ENCODE results near the gene ZNF574. TPM values are rescaled to one million over a fixed set of nuclear protein-coding genes. Genes with fewer than 3 reads are reported as not detected.
A peak's percentile ranks its signal among the peaks of the same experiment; 100 is the strongest.

The ZNF574 gene
- total RNA-seq, 2 donors from 2014 or later: 11.5 to 12.2 TPM

DNA sequence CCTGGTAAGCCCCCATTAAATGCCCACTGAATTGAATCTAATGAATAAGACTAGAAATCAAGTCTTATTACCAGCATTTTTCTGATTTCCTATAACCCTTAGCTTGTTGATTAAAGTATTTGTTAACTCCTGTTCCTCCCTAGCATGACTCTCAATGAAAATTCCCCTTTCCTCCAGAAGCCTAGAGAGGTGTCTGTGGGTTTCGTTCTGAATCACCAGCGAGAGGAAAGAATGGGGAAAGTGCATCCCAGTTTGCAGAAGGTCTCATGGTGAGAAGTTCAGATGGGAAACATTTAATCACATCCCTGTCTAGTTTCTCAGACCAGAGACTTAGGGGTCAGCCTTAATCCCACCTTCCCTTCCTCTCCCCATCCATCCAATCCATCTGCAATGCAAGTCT is 29.4 kb downstream of the ZNF574 start:
- Mint-ChIP-seq H3K9me3 (no peaks in the 10 kb centered on the region), H3K27ac (peak overlapping the region; percentile 71), H3K36me3 (ENCODE audit: insufficient read depth in 2 of 2) (peaks cover 5% of the 10 kb centered on the region in 2 donors), H3K4me3 (no peak overlapping the region), H3K27me3 (ENCODE audit: low read depth) (no peaks in the 10 kb centered on the region), H3K4me1 (ENCODE audit: low read depth) (peaks cover 26% of the 10 kb centered on the region)
- ATAC-seq (replicated peaks in 1 of 2) (no peak), DNase-seq (no peak)

DNA sequence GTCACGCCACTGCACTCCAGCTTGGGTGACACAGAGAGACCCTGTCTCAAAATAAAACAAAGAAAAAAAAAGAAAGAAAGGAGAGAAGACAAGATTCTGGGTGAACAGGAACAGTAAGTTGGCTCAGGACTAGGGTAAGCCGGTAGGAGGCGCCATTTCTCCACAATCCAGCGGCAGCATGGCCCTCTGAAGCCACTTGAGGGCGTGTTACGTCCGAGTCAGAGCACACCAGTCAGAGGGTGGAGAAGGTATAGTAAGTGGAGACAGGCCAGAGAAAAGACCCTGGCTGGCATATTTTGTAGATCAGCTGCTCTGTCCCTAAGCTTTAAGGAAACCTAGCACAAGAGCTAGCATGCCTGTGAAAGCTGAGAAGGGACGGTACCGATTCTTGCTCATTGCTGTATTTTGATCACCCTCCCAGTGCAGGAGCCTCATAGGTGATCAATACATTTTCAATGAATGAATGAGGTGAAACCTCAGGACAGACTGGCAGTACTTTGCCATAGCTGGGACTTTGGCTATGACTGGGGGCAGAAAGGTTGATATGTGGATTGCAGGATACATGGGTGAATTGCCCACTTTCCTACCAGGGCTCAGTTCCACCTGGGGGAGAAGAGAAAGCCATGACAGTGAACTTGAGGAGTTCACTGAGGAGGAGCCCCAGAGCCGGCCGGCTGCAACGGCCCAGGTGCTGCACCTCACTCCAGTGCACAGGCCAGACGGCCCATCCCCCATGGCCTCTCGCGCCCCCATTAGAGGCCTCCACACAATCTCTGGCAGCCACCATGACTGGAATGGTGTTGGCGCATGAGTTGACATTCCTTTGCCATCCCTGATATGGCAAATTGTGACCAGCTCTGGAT is 32.8 kb downstream of the ZNF574 start:
- H3K9me3 Mint-ChIP-seq: no peaks in the 10 kb centered on the region
- H3K27ac Mint-ChIP-seq: no peak overlapping the region
- peaks cover 6 to 16% of the 10 kb centered on the region in 2 donors for H3K36me3 Mint-ChIP-seq (ENCODE audit: insufficient read depth in 2 of 2)
- DNase-seq (peak; percentile 88 to 90), ATAC-seq (replicated peaks in 1 of 2) (peak; percentile 91 to 93)
- no peak overlapping the region for H3K4me3 Mint-ChIP-seq
- H3K4me1 Mint-ChIP-seq (ENCODE audit: low read depth): peaks cover 55% of the 10 kb centered on the region
- no peaks in the 10 kb centered on the region for H3K27me3 Mint-ChIP-seq (ENCODE audit: low read depth)

DNA sequence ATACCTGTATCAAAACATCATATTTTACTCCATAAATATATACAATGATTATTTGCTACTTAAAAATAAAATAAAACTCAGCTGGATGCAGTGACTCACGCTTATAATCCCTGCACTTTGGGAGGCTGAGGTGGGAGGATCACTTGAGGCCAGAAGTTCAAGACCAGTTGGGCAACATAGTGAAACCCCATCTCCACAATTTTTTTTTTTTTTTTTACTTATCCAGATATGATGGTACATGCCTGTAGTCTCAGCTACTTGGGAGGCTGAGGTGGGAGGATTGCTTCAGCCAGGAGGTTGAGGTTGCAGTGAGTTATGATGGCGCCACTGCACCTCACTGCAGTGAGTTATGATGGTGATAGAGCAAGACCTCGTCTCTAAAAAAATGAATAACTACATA is 33.9 kb downstream of the ZNF574 start:
- Mint-ChIP-seq H3K9me3 (no peaks in the 10 kb centered on the region), H3K27me3 (ENCODE audit: low read depth) (no peaks in the 10 kb centered on the region), H3K36me3 (ENCODE audit: insufficient read depth in 2 of 2) (peaks cover 4 to 18% of the 10 kb centered on the region in 2 donors), H3K4me1 (ENCODE audit: low read depth) (peaks cover 59% of the 10 kb centered on the region), H3K27ac (no peak overlapping the region), H3K4me3 (no peak overlapping the region)
- DNase-seq (no peak), ATAC-seq (replicated peaks in 1 of 2) (no peak)

DNA sequence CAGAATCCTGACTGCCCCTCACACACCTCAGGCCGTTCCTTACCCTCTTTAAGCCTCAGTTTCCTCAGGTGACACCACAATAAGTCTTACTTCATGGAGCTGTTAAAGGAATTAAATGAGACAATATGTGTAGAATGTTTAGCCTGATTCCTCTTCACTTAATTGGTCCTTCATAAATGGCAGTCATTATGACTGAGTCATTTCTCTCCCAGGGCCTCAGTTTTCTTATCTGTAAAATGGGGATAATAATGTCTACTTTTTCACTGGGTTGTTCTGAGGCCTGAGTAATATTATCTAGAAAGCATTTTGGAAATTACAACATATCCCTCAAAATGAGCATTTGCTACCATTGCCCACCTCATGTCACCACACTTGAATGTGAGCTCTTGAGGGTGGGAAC is 34.7 kb downstream of the ZNF574 start:
- ATAC-seq (replicated peaks in 1 of 2) (no peak), DNase-seq (no peak)
- H3K27me3 Mint-ChIP-seq (ENCODE audit: low read depth): no peaks in the 10 kb centered on the region
- peaks cover 5 to 19% of the 10 kb centered on the region in 2 donors for H3K36me3 Mint-ChIP-seq (ENCODE audit: insufficient read depth in 2 of 2)
- no peak overlapping the region for H3K4me3 Mint-ChIP-seq
- H3K27ac Mint-ChIP-seq: peak overlapping the region; percentile 69
- peaks cover 52% of the 10 kb centered on the region for H3K4me1 Mint-ChIP-seq (ENCODE audit: low read depth)
- no peaks in the 10 kb centered on the region for H3K9me3 Mint-ChIP-seq

DNA sequence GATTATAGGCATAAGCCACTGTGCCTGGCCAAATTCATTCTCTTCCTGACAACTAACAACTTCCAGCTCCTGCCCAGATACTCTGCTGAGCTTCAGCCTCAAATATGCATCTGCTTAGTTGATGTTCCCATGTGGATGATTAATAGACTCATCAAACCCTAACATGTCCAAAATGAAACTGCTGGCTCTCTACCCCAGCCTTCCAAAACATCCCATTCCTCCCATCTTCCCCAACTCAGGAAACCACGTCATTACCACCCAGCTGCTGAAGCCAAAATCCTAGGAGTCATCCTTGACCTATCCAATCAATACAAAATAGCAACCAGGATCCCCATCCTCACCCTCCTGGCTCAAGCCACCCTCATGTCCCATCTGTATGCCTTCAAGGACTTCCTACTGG is 35.4 kb downstream of the ZNF574 start:
- Mint-ChIP-seq H3K9me3 (no peaks in the 10 kb centered on the region), H3K36me3 (ENCODE audit: insufficient read depth in 2 of 2) (peaks cover 6 to 20% of the 10 kb centered on the region in 2 donors), H3K4me1 (ENCODE audit: low read depth) (peaks cover 45% of the 10 kb centered on the region), H3K4me3 (no peak overlapping the region), H3K27me3 (ENCODE audit: low read depth) (no peaks in the 10 kb centered on the region), H3K27ac (peak overlapping the region; percentile 49)
- ATAC-seq (replicated peaks in 1 of 2): no peak
- no peak for DNase-seq

DNA sequence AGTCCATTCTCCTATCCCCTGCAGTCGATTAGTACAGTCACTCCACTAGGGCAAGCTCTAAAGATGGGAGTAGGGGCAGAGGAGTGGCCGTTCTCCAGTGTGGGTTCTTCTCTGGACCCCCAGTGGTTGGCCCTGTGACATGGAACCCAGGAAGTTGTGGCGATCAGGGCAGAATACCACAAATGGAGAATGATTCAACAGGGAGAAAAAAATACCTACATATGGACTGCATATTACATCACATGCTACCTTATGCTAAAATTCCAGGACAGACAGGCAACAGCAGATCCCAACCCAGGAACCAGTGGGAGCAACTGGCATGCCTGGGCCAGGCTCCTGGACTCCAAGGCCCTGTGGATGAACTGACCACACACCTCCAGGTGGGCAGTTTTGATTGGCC is 35.8 kb downstream of the ZNF574 start:
- H3K27me3 Mint-ChIP-seq (ENCODE audit: low read depth): no peaks in the 10 kb centered on the region
- peaks cover 43% of the 10 kb centered on the region for H3K4me1 Mint-ChIP-seq (ENCODE audit: low read depth)
- no peaks in the 10 kb centered on the region for H3K9me3 Mint-ChIP-seq
- no peak overlapping the region for H3K4me3 Mint-ChIP-seq
- ATAC-seq (replicated peaks in 1 of 2) (no peak), DNase-seq (no peak)
- H3K27ac Mint-ChIP-seq: peak overlapping the region; percentile 49
- H3K36me3 Mint-ChIP-seq (ENCODE audit: insufficient read depth in 2 of 2): peaks cover 6 to 21% of the 10 kb centered on the region in 2 donors

DNA sequence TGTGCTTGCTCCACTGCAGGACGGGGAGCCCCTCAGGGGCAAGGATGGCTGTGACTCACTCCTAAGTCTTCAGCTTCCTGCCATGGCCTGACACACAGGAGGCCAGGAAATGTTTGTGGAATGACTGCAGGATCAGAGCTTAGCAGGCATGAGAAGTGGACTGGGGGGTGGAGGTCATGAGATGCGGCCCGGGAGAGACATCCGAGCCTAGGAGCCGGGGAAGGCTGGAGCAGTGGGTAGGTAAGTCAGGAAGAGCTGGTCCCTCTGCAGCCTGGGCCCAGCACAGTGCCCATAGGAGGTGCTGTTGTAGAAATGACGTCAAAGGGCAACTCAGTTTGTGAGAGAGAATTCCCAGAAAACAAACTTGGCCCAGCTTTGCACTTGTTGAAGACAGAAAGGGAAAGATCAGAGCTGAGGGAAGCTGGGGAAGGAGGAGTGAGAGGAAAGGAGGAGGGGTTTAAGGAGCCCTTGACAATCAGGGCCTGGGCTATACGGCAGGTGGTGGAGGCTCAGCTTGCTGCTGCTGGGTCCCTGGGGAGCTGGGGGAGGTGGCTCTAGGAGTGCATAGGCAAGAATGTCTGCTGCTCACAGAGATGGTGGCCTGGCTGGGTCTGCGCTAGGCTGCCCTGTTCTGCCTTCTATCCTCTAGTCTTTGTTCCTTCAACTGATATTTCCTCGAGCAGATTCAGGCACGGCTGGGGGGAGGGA is 37.8 kb downstream of the ZNF574 start:
- Mint-ChIP-seq H3K4me3 (peak overlapping the region in 1 of 2 donors; percentile 3), H3K36me3 (ENCODE audit: insufficient read depth in 2 of 2) (peaks cover 6 to 19% of the 10 kb centered on the region in 2 donors), H3K9me3 (no peaks in the 10 kb centered on the region), H3K27ac (peak overlapping the region; percentile 88), H3K4me1 (ENCODE audit: low read depth) (peaks cover 36% of the 10 kb centered on the region), H3K27me3 (ENCODE audit: low read depth) (no peaks in the 10 kb centered on the region)
- DNase-seq (no peak), ATAC-seq (replicated peaks in 1 of 2) (peak in 1 of 2 donors; percentile 16)

DNA sequence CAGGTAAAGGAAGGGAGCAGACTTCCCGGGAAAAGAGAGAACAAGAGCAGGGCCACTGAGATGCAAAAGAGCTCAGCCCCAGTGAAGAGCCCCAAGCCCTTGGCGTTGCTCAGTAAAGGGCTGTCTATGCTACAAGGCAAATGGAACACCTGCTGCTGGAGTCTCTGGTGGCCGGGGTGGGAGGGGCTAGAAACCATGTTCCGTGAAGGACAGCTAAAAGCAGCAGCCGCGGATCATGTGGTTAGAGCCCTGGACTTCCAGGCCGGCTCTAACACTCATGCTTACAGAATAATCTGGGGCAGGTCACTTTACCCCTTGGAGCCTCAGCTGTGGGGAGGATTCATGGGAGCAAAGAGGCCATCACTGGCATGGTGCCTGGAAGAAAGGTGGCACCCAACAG is 38.4 kb downstream of the ZNF574 start:
- H3K36me3 Mint-ChIP-seq (ENCODE audit: insufficient read depth in 2 of 2): peaks cover 6 to 19% of the 10 kb centered on the region in 2 donors
- ATAC-seq (replicated peaks in 1 of 2): no peak
- H3K9me3 Mint-ChIP-seq: no peaks in the 10 kb centered on the region

DNA sequence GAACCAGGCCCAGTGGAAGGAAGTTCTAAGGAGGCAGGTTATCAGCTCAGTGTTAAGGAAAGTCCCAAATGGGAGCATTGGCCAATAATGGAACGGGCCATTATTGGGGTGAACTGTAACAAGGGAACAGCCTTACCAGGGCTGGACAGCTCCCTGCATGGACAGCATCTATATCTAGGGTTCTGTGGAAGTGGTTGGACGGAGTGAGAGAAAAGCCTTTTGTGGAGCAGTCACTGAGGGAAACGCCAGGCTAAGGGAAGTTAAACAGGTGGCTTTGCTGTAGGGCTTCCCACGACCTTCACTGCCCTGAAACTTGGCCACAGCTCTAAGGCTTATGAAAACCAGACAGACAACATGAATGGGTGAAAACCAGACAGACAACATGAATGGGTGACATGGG is 39.3 kb downstream of the ZNF574 start:
- no peaks in the 10 kb centered on the region for H3K9me3 Mint-ChIP-seq
- no peaks in the 10 kb centered on the region for H3K27me3 Mint-ChIP-seq (ENCODE audit: low read depth)
- no peak for DNase-seq
- peaks cover 6 to 19% of the 10 kb centered on the region in 2 donors for H3K36me3 Mint-ChIP-seq (ENCODE audit: insufficient read depth in 2 of 2)
- no peak overlapping the region for H3K27ac Mint-ChIP-seq
- ATAC-seq (replicated peaks in 1 of 2): no peak
- peaks cover 34% of the 10 kb centered on the region for H3K4me1 Mint-ChIP-seq (ENCODE audit: low read depth)
- no peak overlapping the region for H3K4me3 Mint-ChIP-seq

More for the DNA sequence above, 38.4 kb downstream of the ZNF574 start:
- H3K27me3 Mint-ChIP-seq (ENCODE audit: low read depth): no peaks in the 10 kb centered on the region
- H3K4me3 Mint-ChIP-seq: no peak overlapping the region
- H3K4me1 Mint-ChIP-seq (ENCODE audit: low read depth): peaks cover 34% of the 10 kb centered on the region
- DNase-seq: no peak
- H3K27ac Mint-ChIP-seq: no peak overlapping the region

DNA sequence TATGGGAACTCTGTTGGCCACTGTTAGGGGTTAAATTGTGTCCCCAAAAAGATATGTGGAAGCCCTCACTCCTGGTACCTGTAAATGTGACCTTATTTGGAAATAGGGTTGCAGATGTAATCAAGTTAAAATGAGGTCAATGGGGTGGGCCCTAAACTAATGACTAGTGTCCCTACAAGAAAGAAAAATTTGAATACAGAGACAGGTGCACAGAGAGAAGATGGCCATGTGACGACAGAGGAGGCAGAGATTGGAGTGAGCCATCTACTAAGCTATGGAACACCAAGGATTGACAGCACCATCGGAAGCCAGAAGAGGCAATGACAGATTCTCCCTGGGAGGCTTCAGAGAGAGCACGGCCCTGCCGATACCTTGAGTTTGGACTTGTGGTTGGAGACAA is 39.7 kb downstream of the ZNF574 start:
- no peak overlapping the region for H3K4me3 Mint-ChIP-seq
- no peak for DNase-seq
- no peak overlapping the region for H3K27ac Mint-ChIP-seq
- peaks cover 35% of the 10 kb centered on the region for H3K4me1 Mint-ChIP-seq (ENCODE audit: low read depth)
- no peak for ATAC-seq (replicated peaks in 1 of 2)
- H3K27me3 Mint-ChIP-seq (ENCODE audit: low read depth): no peaks in the 10 kb centered on the region
- H3K36me3 Mint-ChIP-seq (ENCODE audit: insufficient read depth in 2 of 2): peaks cover 6 to 19% of the 10 kb centered on the region in 2 donors
- H3K9me3 Mint-ChIP-seq: no peaks in the 10 kb centered on the region

DNA sequence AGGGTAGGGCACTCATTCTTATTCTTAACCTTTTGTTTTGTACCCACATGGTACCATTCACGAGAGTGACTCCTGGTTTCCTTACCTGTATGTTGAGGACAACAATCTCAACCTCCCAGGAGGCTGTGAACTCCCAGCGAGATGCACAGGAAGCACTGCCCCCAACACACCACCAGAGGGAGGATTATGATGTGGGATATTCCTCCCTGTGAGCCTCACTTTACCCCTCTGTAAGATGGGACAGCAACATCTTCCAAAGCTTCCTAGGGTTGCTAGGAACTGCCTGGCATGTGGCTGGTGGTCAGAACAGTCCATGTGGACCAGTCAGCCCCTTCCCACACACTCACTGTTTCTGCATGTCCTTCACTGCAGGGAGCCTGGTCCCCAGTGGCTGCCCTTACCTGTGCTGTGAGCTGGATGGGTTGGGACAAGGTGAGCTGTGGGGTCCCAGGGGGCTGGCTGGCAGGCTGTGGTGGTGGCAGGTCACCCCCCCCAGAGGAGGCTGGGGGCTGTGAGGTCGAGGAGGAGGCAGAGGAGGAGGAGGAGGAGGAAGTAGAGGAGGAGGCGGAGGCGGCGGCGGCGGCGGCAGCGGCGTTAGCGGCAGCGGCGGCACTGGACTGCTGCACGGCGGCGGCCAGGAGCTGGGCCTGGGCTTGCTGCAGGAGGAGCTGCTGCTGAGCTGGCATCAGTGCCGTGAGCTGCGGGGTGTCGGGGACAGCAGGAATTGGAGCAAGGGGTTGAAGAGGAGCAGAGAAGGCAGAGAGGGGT is 40.5 kb downstream of the ZNF574 start:
- no peaks in the 10 kb centered on the region for H3K9me3 Mint-ChIP-seq
- no peak overlapping the region for H3K27ac Mint-ChIP-seq
- ATAC-seq (replicated peaks in 1 of 2) (no peak), DNase-seq (no peak)
- peaks cover 5 to 13% of the 10 kb centered on the region in 2 donors for H3K36me3 Mint-ChIP-seq (ENCODE audit: insufficient read depth in 2 of 2)
- peaks cover 35% of the 10 kb centered on the region for H3K4me1 Mint-ChIP-seq (ENCODE audit: low read depth)
- no peak overlapping the region for H3K4me3 Mint-ChIP-seq
- no peaks in the 10 kb centered on the region for H3K27me3 Mint-ChIP-seq (ENCODE audit: low read depth)

DNA sequence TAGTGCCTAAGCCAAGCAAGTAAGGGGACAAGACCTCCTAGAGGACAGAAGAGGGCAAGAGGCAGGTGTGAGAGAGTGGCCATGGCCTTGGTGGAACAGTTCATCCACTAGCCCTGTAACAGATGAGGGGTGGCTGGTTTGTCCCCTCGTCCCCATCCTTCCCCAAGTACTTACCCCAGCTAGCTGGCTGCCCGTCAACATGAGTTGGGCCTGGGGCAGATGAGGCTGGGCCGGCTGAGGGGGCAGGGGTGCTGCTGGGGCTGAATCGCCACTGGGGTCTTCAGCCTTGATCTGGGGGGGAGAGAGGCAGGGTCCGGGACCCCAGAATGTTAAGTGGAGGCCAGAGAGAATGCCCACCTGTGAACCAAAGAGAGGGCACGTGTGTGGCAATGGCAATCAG is 41.1 kb downstream of the ZNF574 start:
- Mint-ChIP-seq H3K36me3 (ENCODE audit: insufficient read depth in 2 of 2) (peaks cover 6 to 12% of the 10 kb centered on the region in 2 donors), H3K27me3 (ENCODE audit: low read depth) (no peaks in the 10 kb centered on the region), H3K4me1 (ENCODE audit: low read depth) (peaks cover 35% of the 10 kb centered on the region), H3K4me3 (no peak overlapping the region), H3K27ac (no peak overlapping the region), H3K9me3 (no peaks in the 10 kb centered on the region)
- DNase-seq (no peak), ATAC-seq (replicated peaks in 1 of 2) (no peak)

All from activated T-cell treated with anti-CD3 and anti-CD28 coated beads, Interleukin-2, amount 50 U/mL, for 72 hours (primary cell).